ENCODE measurements around the gene TSPAN8. TPM values are rescaled to one million over a fixed set of nuclear protein-coding genes. Genes with fewer than 3 reads are reported as not detected.

Gene TSPAN8
- total RNA-seq: 10 to 100 TPM in 3 of 4 donors, 1 to 10 TPM in 1; 5.9 to 22.9 (median 18.9) TPM

DNA sequence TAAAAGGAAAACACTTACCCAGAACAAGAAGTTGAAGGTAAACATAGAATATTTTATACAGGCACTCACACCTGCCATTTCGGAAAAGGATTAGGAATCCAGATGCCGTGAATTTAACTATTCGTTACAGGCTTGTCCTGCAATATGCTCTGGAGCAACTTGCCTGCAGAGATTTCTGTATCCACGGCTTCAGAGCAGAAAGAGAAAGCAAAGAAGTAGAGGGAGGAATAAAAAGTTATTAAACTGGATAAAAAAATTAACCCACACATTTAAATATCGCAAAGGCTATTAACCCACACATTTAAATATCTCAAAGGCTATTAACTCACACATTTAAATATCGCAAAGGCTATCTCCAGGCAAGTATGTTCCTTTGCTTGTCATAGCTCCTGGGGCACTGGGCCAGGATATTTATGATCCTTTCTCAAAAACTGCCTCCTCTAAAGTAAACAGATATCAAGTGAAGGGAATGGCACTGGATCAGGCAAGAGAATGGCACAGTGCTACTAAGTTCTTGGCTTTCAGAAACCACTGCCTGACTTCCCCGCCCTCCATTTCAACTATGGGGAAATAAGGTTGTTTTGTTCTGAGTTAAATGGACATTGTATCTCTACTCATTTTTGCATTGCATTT is at the start of gene TSPAN8:
Gene TSPAN8 (minus strand): TSS at position 399 of the 633 bp plus-strand sequence. CDS start 321 bp downstream, at position 78.
- no peak for DNase-seq (ENCODE audit: low spot score in 2 of 2)
- H3K4me3 ChIP-seq (ENCODE audit: low read depth, poor library complexity, severe bottlenecking): no peak within 1 kb of the TSS
- 44 to 55% methylated on average over 7 of the region's 7 CpGs for WGBS, 2 donors
- TF ChIP-seq POLR2A (IDR thresholded peaks at IDR 0.05): no peak
- TF ChIP-seq, protein P1, sequence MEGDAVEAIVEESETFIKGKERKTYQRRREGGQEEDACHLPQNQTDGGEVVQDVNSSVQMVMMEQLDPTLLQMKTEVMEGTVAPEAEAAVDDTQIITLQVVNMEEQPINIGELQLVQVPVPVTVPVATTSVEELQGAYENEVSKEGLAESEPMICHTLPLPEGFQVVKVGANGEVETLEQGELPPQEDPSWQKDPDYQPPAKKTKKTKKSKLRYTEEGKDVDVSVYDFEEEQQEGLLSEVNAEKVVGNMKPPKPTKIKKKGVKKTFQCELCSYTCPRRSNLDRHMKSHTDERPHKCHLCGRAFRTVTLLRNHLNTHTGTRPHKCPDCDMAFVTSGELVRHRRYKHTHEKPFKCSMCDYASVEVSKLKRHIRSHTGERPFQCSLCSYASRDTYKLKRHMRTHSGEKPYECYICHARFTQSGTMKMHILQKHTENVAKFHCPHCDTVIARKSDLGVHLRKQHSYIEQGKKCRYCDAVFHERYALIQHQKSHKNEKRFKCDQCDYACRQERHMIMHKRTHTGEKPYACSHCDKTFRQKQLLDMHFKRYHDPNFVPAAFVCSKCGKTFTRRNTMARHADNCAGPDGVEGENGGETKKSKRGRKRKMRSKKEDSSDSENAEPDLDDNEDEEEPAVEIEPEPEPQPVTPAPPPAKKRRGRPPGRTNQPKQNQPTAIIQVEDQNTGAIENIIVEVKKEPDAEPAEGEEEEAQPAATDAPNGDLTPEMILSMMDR (IDR thresholded peaks at IDR 0.05): no peak
- intact Hi-C loops (cut with DNase I; ENCODE audit: low total_unique reads): no loop called here

DNA sequence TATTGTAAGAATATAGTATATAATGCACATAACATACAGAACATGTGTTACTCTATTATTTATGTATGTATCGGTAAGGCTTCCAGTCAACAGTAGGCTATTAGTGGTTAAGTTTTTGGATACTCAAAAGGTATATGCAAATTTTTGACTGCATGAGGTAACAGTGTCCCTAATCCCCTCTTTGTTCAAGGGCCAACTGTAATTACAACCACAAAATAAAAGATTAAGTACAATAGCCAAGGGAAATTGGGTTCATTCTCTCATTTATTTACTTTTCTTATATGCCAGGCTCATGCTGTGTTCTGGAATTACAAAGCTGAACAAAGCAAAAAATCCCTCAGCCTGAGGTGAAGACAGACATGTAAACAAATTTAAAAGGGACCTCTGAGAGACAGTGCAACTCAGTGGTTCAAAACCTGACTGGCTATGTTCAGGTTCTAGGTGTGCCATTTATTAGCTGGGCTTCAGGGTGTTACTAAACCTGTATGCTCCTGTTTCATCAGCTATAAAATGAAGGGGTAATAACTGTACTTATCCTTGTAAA is 43.4 kb upstream of the TSPAN8 start:
- intact Hi-C loops (cut with DNase I; ENCODE audit: low total_unique reads): no loop called here
- TF ChIP-seq POLR2A (IDR thresholded peaks at IDR 0.05): no peak
- TF ChIP-seq, protein P1 (IDR thresholded peaks at IDR 0.05): no peak
- DNase-seq (ENCODE audit: low spot score in 2 of 2): no peak
- WGBS, 2 donors: 88 to 92% methylated on average over 1 of the region's 1 CpG
- H3K4me3 ChIP-seq (ENCODE audit: low read depth, poor library complexity, severe bottlenecking): no peak overlapping the region

DNA sequence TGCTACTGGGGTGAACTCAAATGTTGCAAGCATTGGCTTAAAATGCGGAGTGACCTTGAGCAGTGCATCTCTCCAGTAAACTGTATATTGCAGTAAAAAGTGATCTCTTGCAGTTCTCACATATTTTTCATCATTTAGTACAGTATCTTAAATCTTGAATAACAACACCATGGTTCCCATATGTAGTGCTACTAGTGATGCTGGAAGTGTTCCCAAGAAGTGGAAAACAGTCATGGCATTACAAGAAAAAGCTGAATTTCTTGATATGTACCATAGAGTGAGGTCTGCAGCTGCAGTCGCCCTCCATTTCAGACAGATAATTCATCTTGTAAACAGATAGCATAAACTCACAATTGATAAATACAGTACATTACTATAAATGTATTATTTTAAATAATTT is 42.9 kb upstream of the TSPAN8 start:
- no peak for TF ChIP-seq POLR2A (IDR thresholded peaks at IDR 0.05)
- 90 to 94% methylated on average over 2 of the region's 2 CpGs for WGBS, 2 donors
- intact Hi-C loops (cut with DNase I; ENCODE audit: low total_unique reads): no loop called here
- DNase-seq (ENCODE audit: low spot score in 2 of 2): no peak
- H3K4me3 ChIP-seq (ENCODE audit: low read depth, poor library complexity, severe bottlenecking): no peak overlapping the region

DNA sequence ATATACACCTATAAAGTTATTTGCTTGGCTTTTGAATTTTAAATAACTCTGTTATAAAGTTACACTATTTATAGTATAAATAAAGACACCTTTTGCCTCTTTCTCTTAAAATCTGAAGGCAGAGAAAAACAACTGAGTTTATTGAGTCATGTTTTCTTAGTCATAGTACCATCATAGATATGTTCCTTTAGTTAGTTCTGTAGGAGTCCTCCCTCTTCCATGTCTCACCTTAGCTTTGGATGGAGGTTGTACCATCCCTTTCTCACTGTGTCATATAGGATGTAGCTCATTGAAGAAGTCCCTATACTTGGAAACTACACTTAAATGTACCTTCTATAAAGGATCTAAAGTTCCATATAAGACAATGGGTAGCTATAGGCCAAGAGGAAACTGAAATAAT is 39.7 kb upstream of the TSPAN8 start:
- TF ChIP-seq, protein P1 (IDR thresholded peaks at IDR 0.05): no peak
- TF ChIP-seq POLR2A (IDR thresholded peaks at IDR 0.05): no peak
- H3K4me3 ChIP-seq (ENCODE audit: low read depth, poor library complexity, severe bottlenecking): no peak overlapping the region
- no peak for DNase-seq (ENCODE audit: low spot score in 2 of 2)
- intact Hi-C loops (cut with DNase I; ENCODE audit: low total_unique reads): no loop called here

DNA sequence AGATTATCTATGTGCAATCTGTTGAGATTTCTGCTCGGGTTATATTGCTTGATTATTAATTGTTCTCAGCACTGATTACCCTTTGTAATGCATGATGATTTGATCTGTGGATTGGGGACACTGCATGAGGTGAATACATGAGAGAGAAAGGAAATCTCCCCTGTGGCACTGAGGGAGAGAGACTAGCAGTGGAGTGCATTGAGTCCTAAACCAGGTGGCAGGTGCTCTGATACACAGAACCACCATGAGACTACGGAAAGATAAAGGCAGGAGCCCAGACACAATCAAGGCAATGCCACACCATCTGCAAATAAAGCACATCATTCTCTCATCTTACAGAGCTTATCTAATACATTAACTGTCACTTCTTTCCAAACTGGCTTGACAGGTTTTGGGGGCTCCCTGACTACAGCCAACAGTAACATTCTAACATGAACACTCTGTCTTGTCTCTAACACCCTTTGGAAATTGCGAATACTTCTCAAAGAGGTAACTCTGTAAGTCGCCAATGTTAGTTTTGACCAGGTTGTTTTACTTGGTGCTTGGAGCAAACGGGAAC is 37.6 kb upstream of the TSPAN8 start:
- TF ChIP-seq, protein P1 (IDR thresholded peaks at IDR 0.05): no peak
- no peak for TF ChIP-seq POLR2A (IDR thresholded peaks at IDR 0.05)
- 46 to 60% methylated on average over 5 of the region's 5 CpGs for WGBS, 2 donors
- no peak for DNase-seq (ENCODE audit: low spot score in 2 of 2)
- H3K4me3 ChIP-seq (ENCODE audit: low read depth, poor library complexity, severe bottlenecking): no peak overlapping the region
- intact Hi-C loops (cut with DNase I; ENCODE audit: low total_unique reads): no loop called here

DNA sequence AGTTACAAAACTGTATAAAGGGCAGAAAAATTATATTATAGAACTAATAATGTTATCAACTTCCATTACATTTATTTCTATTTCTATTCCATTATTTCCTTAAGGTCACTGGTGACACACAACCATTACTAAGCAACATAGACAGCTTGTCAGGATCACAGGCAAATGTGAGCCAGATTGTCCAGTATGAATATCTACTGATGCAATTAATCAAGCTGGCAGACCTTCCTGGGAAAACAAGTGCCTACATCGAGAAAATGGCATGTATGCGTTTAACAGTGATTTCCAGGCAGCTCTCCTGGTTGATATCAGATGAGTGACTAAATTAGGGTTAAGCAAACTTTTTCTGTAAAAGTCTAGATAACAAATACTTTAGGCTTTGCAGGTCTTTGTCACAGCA is 36.9 kb upstream of the TSPAN8 start:
- TF ChIP-seq POLR2A (IDR thresholded peaks at IDR 0.05): no peak
- TF ChIP-seq, protein P1 (IDR thresholded peaks at IDR 0.05): no peak
- intact Hi-C loops (cut with DNase I; ENCODE audit: low total_unique reads): no loop called here
- no peak overlapping the region for H3K4me3 ChIP-seq (ENCODE audit: low read depth, poor library complexity, severe bottlenecking)
- 66 to 73% methylated on average over 2 of the region's 2 CpGs for WGBS, 2 donors
- no peak for DNase-seq (ENCODE audit: low spot score in 2 of 2)

All from lower leg skin (tissue), 4 donors.